ENCODE measurements around the gene CD200.

DNA sequence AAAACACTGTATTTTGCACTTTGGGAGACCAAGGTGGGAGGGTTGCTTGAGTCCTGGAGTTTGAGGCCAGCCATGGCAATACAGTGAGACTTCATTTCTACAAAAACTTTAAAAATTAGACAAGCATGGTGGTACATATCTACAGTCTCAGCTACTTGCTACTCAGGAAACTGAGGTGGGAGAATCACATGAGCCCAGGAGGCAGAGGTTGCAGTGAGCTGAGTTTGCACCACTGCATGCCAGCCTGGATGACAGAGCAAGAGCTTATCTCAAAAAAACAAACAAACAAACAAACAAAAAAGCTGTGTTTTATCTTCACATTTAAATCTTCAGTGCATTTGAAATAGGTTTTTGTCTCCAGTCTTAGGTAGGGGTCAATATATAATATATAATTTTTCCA, 34.2 kb upstream of the CD200 start:
- TF ChIP-seq TAF1 (IDR thresholded peaks at IDR 0.05; ENCODE audit: low read depth) (no peak), YY1 (IDR thresholded peaks at IDR 0.05; ENCODE audit: low read depth) (no peak)
- TF ChIP-seq, protein P1, sequence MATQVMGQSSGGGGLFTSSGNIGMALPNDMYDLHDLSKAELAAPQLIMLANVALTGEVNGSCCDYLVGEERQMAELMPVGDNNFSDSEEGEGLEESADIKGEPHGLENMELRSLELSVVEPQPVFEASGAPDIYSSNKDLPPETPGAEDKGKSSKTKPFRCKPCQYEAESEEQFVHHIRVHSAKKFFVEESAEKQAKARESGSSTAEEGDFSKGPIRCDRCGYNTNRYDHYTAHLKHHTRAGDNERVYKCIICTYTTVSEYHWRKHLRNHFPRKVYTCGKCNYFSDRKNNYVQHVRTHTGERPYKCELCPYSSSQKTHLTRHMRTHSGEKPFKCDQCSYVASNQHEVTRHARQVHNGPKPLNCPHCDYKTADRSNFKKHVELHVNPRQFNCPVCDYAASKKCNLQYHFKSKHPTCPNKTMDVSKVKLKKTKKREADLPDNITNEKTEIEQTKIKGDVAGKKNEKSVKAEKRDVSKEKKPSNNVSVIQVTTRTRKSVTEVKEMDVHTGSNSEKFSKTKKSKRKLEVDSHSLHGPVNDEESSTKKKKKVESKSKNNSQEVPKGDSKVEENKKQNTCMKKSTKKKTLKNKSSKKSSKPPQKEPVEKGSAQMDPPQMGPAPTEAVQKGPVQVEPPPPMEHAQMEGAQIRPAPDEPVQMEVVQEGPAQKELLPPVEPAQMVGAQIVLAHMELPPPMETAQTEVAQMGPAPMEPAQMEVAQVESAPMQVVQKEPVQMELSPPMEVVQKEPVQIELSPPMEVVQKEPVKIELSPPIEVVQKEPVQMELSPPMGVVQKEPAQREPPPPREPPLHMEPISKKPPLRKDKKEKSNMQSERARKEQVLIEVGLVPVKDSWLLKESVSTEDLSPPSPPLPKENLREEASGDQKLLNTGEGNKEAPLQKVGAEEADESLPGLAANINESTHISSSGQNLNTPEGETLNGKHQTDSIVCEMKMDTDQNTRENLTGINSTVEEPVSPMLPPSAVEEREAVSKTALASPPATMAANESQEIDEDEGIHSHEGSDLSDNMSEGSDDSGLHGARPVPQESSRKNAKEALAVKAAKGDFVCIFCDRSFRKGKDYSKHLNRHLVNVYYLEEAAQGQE (IDR thresholded peaks at IDR 0.05; ENCODE audit: low read depth) = no peak
